Tibial nerve (tissue), 4 donors: Measurements from ENCODE around the gene FAM174C. TPM values are rescaled to one million over a fixed set of nuclear protein-coding genes. Genes with fewer than 3 reads are reported as not detected.

Source experiments
- DNase-seq, 2 donors: peaks; one replicate each; pipeline ENCODE4 v3.0.0-alpha.2; 2019; ENCODE audit warnings: low spot score in 2 of 2
- H3K27ac ChIP-seq, 4 donors: fragments of 200-600 bp; sonication (generic) in 3 of 4; one replicate each; pipeline ENCODE4 v1.5.1; 2017 to 2019; ENCODE audit warnings: mild to moderate bottlenecking in 1 of 4
- H3K27me3 ChIP-seq, 2 donors: fragments of 200-600 bp; sonication (generic) in 1 of 2; one replicate each; pipeline versions ENCODE4 v1.5.1 to v1.6.0; 2017 to 2019
- H3K36me3 ChIP-seq, 3 donors: fragments of 200-600 bp; sonication (generic); one replicate each; pipeline ENCODE4 v1.5.1; 2018 to 2019
- H3K4me1 ChIP-seq, 4 donors: fragments of 200-600 bp; sonication (generic) in 3 of 4; one replicate each; pipeline ENCODE4 v1.5.1; 2017 to 2019
- H3K4me3 ChIP-seq, 4 donors: fragments of 200-600 bp; sonication (generic) in 3 of 4; one replicate each; pipeline ENCODE4 v1.5.1; 2017 to 2019; ENCODE audit warnings: mild to moderate bottlenecking in 1 of 4, moderate library complexity in 1 of 4
- H3K9me3 ChIP-seq, 4 donors: fragments of 200-600 bp; sonication (generic) in 3 of 4; one replicate each; pipeline ENCODE4 v1.5.1; 2017 to 2019
- CTCF ChIP-seq, 5 experiments: fragments of 200-600 bp in 3 of 5; fragments of 450-650 bp in 2 of 5; sonication (generic) in 3 of 5; IDR thresholded peaks; one replicate each; pipeline ENCODE4 v1.5.1; 2016 to 2019; ENCODE audit warnings: antibody characterized with exemption in 5 of 5, mild to moderate bottlenecking in 3 of 5, moderate library complexity in 2 of 5
- EP300 ChIP-seq, 2 donors: sonication (generic); formaldehyde crosslinking; IDR thresholded peaks; one replicate each; pipeline ENCODE4 v1.6.1; 2017; ENCODE audit warnings: antibody characterized with exemption in 2 of 2, mild to moderate bottlenecking in 1 of 2
- POLR2A ChIP-seq, 2 donors: fragments of 450-650 bp; IDR thresholded peaks; one replicate each; pipeline ENCODE4 v1.6.1; 2017; ENCODE audit warnings: antibody characterized with exemption in 2 of 2, mild to moderate bottlenecking in 2 of 2, moderate library complexity in 2 of 2
- WGBS, 2 donors: methylation state at CpG; one replicate each; pipeline ENCODE4 v1.1.5; 2018; 5-methylcytosine and 5-hydroxymethylcytosine counted together
- total RNA-seq, 4 donors: library from RNA; depleted of rRNA; stranded (reverse); fragments of >200 nt; gene quantifications; one replicate each; pipeline ENCODE4 v1.1.0, GENCODE V29; 2016

The FAM174C gene
- total RNA-seq, 4 donors from 2014 or later = 25.5 to 80.7 (median 52.0) TPM

GRCh38 chr19:1247748-1248138, 27.6 kb upstream of the FAM174C start:
- no peak for TF ChIP-seq EP300 (IDR thresholded peaks at IDR 0.05)
- no peak for TF ChIP-seq POLR2A (IDR thresholded peaks at IDR 0.05)
- no peak for TF ChIP-seq CTCF (IDR thresholded peaks at IDR 0.05)
- WGBS, 2 donors = 76 to 94% methylated on average over 6 to 8 of the region's 8 CpGs
- peak overlapping the region; percentile 98 to 99 (median 99) for H3K27ac ChIP-seq
- H3K4me1 ChIP-seq = peaks cover 0 to 76% (median 44%) of the 10 kb centered on the region in 4 donors
- no peaks in the 10 kb centered on the region for H3K9me3 ChIP-seq
- peaks cover 0 to 3% (median 0%) of the 10 kb centered on the region in 3 donors for H3K36me3 ChIP-seq
- peak overlapping the region; percentile 49 to 99 (median 92) for H3K4me3 ChIP-seq
- DNase-seq = no peak
- H3K27me3 ChIP-seq = no peaks in the 10 kb centered on the region

GRCh38 chr19:1248139-1248785, 27.1 kb upstream of the FAM174C start, which contains the start of gene MIDN:
Gene MIDN, plus strand, starts transcription at chr19:1248583. Its CDS starts 1,714 bp downstream, at chr19:1250297.
- peak in 1 of 2 donors; percentile 66 for DNase-seq
- 0 to 12% methylated on average over 1 to 21 of the region's 60 CpGs for WGBS, 2 donors
- TF ChIP-seq POLR2A (IDR thresholded peaks at IDR 0.05) = peak; percentile 72 to 87
- peak in 1 of 5 experiments; percentile 15 for TF ChIP-seq CTCF (IDR thresholded peaks at IDR 0.05)
- TF ChIP-seq EP300 (IDR thresholded peaks at IDR 0.05) = peak; percentile 29 to 92
- Histone ChIP-seq H3K27ac (peak within 1 kb of the TSS; percentile 98 to 99 (median 99)), H3K27me3 (no peaks in the 10 kb centered on the region), H3K36me3 (peaks cover 0 to 3% (median 0%) of the 10 kb centered on the region in 3 donors), H3K9me3 (no peaks in the 10 kb centered on the region), H3K4me3 (peak within 1 kb of the TSS; percentile 69 to 99 (median 92)), H3K4me1 (peaks cover 0 to 76% (median 47%) of the 10 kb centered on the region in 4 donors)

GRCh38 chr19:1248786-1249297, 26.5 kb upstream of the FAM174C start:
- 0 to 1% methylated on average over 22 of the region's 74 CpGs for WGBS, 2 donors
- H3K27ac ChIP-seq = peak overlapping the region; percentile 98 to 99 (median 99)
- peaks cover 0 to 76% (median 51%) of the 10 kb centered on the region in 4 donors for H3K4me1 ChIP-seq
- DNase-seq = no peak
- H3K27me3 ChIP-seq = no peaks in the 10 kb centered on the region
- no peak for TF ChIP-seq POLR2A (IDR thresholded peaks at IDR 0.05)
- TF ChIP-seq CTCF (IDR thresholded peaks at IDR 0.05) = peak; percentile 93 to 100 (median 99)
- H3K4me3 ChIP-seq = peak overlapping the region; percentile 69 to 99 (median 92)
- H3K36me3 ChIP-seq = peaks cover 0 to 3% (median 0%) of the 10 kb centered on the region in 3 donors
- no peaks in the 10 kb centered on the region for H3K9me3 ChIP-seq

GRCh38 chr19:1249298-1249989, 25.9 kb upstream of the FAM174C start:
- H3K27me3 ChIP-seq = no peaks in the 10 kb centered on the region
- WGBS, 2 donors = 0% methylated on average over 69 of the region's 102 CpGs; no CpG with 5 or more reads in 1 of the 2 donors
- peak overlapping the region; percentile 98 to 100 (median 99) for H3K27ac ChIP-seq
- H3K36me3 ChIP-seq = peaks cover 0 to 5% (median 4%) of the 10 kb centered on the region in 3 donors
- H3K4me3 ChIP-seq = peak overlapping the region; percentile 91 to 99 (median 96)
- TF ChIP-seq POLR2A (IDR thresholded peaks at IDR 0.05) = peak; percentile 89 to 91
- peak in 1 of 5 experiments; percentile 9 for TF ChIP-seq CTCF (IDR thresholded peaks at IDR 0.05)
- peak in 1 of 2 donors; percentile 95 for TF ChIP-seq EP300 (IDR thresholded peaks at IDR 0.05)
- peaks cover 0 to 76% (median 52%) of the 10 kb centered on the region in 4 donors for H3K4me1 ChIP-seq
- peak; percentile 92 to 93 for DNase-seq
- H3K9me3 ChIP-seq = no peaks in the 10 kb centered on the region
